AG08395 (cell line): ENCODE measurements around the gene AATK.

Experiments
- DNase-seq: peaks from one replicate; pipeline ENCODE4 v3.0.0; 2012; ENCODE audit warnings: mixed read lengths, low spot score

The AATK gene

GRCh38 chr17:81180836-81181810 is 15.1 kb upstream of the AATK start:
- no peak for DNase-seq

- no peak for DNase-seq
Observed at GRCh38 chr17:81179861-81180260, 13.8 kb upstream of the AATK start.

DNA sequence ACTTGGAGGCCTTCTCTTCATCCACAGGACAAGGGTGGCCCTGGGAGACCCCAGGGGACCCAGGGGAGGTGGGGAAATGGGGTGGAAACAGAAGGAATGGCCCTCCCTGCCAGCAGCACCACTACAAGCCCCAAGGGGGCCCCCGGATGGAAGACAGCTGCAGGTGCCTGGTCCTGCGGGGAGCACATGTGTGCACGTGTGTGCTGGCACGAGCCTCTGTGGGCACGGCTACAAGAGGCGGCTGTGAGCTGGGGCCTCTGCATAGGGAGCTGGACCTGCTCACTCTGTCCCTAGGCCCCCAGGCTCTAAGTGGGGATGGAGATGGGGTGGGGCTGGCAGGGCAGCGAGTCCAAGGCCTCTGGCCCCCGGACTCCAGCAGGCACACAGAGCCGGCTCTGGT is 13.2 kb upstream of the AATK start:
- DNase-seq: no peak

DNA sequence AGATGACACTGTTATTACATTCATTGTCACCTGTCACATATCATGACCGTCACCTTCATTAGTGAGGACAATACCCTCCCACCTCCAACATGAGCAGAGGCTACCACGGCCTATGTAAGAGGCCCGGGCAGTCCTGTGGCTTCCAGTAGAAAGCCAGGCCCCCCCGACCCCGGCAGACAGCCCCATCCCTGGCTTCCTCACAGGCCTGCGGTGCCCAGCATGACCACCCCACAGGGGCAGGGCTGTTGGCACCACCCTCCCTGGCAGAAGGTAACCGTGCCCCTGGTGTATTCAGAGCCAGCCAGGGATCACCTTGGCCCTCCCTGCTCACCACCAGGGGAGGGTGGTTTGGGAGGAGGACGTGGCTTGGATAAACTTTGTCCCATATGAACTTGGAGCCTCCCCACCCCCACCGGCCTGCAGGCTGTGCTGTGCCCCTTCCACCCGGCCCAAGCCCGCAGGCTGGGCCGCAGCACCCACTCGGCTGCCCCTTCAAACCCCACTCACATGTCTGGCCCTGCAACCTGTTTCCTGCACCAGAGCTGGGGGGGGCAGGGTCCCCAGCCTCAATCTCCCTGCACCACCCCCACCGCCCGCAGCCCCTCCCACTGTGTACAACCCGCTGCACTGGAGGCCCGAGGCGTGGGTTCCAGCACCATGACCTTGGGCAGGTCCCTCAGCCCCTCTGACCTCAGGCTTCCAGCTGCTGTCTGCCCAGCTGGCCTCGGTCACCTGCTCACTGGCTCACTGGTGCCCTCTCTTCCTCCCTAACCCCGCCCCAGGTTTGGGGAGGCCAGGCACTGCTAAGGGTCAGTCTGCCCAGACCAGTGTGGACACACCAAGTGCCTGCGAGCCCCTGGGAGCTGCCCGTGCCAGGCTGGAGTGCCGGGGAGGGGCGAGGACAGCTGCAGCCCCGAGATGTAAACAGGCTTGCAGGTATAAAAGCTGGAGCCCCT is 12.4 kb upstream of the AATK start:
- no peak for DNase-seq

- no peak for DNase-seq
Observed at GRCh38 chr17:81176666-81177065, 10.6 kb upstream of the AATK start.

DNA sequence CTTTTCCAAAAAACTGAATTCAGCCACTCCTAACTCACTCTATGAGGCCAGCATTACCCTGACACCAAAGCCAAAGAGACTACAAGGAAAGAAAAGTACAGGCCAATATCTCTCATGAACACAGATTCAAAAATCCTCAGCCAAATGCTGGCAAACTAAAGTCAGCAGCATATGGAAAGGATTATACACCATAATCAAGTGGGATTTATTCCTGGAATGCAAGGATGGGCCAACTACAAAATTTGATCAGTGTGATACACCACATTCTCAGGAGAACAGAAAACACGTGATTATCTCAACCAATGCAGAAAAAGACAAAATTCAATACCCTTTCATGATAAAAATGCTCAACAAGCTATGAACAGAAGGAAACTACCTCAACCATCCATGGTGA is 7.7 kb upstream of the AATK start:
- DNase-seq: no peak

- DNase-seq: no peak
Observed at GRCh38 chr17:81173052-81173761, 7.2 kb upstream of the AATK start.

DNA sequence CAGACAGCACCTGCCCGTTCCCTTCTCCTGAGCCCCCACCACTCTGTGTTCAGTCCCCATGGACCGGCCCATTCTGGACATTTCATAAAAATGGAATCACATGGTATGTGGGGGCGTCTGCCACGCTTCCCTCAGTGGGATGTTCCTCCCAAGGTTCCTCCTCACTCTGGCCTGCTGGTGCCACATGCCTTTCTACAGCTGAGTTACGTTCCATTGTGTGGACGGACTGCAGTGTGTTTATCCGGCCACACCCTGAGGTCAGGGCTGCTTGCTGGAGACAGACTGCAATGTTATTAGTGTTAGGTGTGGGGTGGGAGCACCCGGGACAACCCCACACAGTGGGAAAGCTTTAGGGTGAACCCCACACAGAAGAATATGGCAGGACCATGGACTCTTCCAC is 5.9 kb upstream of the AATK start:
- no peak for DNase-seq

- no peak for DNase-seq
Observed at GRCh38 chr17:81170727-81171494, 4.9 kb upstream of the AATK start.

DNA sequence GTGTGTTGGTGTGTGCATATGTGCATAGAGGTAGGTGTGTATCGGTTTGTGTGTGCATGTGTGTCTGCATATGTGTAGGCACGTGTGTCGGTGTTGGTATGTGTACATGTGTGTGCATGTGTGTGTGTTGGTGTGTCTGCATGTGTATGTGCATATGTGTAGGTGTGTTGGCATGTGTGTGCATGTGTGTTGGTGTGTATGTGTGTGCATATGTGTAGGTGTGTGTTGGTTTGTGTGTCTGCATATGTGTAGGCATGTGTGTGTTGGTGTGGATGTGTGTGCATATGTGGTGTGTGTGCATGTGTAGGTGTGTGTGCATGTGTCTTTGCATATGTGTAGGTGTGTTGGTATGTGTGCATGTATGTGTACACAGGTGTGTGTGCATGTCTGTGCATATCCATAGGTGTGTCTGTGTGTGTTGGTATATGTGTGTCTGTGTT is 3.9 kb upstream of the AATK start:
- no peak for DNase-seq

DNA sequence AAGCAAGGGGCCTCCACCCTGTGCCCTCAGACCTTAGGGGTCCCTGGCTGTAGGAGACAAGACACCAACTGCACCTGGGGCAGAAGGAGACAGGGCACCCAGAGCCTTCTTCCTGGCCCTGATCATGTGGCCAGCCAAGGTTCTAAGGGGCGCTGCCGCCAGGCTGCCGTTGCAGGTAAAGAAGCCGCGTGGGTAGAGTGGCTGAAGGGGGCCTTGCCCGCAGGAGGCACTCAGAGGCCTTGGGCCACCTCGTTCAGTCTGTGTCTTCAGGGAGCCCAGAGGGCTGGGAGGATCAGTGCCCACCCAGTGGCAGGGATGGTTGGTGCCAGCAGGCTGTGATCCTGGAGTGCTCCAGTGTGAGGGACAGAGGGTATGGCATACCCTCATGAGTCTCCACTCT is 1.6 kb upstream of the AATK start:
- no peak for DNase-seq

GRCh38 chr17:81167194-81167524 is 1.1 kb upstream of the AATK start:
- no peak for DNase-seq

GRCh38 chr17:81165246-81166032 is 582 bp downstream of the AATK start, which contains the start of gene PVALEF:
Gene PVALEF, plus strand, starts transcription at chr17:81165507. Its CDS starts 15,720 bp downstream, at chr17:81181227.
- DNase-seq: no peak

- DNase-seq: no peak
Observed at GRCh38 chr17:81164371-81165245, 1.4 kb downstream of the AATK start.

DNA sequence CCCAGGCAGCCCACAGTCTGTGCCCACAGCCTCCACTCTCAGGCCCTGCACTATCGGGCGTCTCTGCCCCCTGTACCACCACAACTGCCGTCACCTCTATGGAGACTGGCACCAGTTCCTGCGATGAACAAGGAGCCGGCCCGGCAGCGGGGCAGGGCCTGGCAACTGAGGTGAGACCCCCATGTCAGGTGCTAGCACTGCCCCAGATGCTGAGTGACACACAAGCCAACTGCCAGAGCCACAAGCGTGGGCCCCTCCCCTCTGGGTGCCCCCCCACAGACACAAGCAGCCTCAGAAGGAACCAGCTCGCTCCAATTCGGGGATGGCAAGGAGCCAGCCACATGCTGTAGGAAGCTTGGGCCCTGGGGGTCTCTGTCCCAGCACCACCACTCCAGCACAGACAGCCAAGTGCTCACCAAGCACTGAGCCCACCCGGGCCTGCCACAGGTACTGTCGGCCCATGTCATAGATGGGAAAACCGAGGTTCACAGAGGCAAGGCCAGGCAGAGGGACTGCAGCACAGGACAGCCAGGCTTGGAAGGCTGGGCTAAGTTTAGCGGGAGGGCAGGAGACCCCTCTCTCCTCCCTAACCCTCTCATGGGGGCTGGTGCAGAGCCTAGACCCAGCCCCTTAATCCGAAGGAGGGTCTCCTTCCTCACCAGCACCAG is 2.2 kb downstream of the AATK start:
- no peak for DNase-seq

DNA sequence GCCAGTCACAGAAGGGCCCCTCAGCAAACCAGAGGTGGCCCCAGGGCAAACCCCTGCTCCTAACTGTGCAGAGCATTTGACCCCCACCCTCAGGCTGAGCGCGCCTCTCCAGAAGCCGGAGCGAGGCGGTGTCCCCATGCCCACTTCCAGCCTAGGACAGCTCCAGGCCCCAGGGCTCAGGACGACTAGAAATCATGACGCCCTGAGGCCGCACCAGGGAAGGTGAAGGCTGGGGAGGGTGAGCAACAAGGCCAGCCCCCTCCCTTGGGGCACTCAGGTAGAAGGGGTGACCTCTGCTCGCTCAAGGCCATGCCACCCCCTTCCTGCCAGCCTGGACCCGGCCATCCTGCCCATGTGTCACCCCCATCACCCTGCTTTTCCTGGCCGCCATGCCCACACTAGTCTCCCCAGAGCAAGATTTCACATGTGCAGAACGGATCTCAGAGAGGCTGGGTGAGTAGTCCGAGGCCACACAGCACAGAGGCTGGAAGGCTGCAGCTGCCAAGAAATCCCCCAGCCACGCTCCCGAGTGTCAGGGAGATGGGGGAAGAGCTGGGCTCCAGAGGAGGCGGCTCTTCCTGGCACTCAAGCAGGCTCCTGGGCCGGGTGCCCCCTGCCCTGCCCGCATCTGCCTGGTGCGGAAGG is 2.8 kb downstream of the AATK start:
- DNase-seq: no peak

DNA sequence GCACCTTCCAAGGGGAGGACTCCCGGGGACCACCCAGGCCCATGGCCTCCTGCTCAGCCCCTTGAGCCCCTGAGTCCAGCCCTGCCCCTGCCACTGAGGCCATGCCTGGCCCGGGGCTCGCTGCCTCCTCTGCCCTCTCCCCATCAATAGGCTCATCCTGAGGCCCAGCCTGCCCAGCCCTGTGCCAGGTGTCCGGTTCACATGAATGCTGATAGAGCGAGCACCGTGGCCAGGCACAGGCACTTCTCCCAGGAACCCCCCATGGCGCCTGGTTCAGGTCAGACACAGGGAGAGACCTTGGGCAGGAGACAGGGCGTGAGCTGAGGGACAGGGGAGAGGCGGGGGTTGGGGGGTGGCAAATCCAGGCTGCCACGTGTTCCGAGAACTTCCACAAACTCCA is 3.5 kb downstream of the AATK start:
- DNase-seq: no peak

DNA sequence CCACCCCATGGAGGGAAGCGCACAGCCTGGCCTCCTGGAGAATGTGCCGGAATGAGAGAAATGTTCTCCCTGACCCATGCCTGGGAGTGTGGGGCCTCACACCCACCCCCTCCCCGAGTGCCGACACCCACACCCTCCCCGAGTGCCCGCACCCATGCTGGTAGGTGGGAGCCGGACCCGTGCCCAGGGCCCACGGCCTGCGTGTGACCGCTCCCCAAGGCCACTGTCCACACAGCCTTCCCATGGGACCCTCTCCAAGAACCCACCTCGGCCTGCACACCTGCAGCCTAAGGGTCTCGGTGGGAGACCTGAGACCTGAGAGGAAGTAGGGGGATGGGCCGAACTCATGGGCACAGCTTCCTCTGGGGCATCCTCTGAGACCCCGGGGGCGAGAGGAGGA is 4.0 kb downstream of the AATK start:
- DNase-seq: no peak
